KOPT-K1 (cell line): Measurements from ENCODE around the gene IL18BP.

Experiments used
- H3K27ac ChIP-seq: fragments of 200-600 bp; sonication (generic); 2 replicates; pipeline ENCODE4 v1.5.1; 2016; ENCODE audit warnings: antibody characterized with exemption, mild to moderate bottlenecking, low read depth, low read length; ENCODE audit not compliant: poor library complexity, severe bottlenecking
- H3K36me3 ChIP-seq: fragments of 200-600 bp; sonication (generic); 2 replicates; pipeline ENCODE4 v1.5.1; 2017; ENCODE audit warnings: antibody characterized with exemption, mild to moderate bottlenecking, low read length, moderate library complexity; ENCODE audit not compliant: insufficient read depth
- H3K9me3 ChIP-seq: fragments of 200-600 bp; sonication (generic); 2 replicates; pipeline ENCODE4 v1.5.1; 2017; ENCODE audit warnings: antibody characterized with exemption, low read length, mild to moderate bottlenecking; ENCODE audit not compliant: insufficient read depth, poor library complexity, severe bottlenecking

Gene IL18BP

GRCh38 chr11:71988050-71988449 lies 10.7 kb upstream of the IL18BP start:
- Histone ChIP-seq H3K9me3 (no peaks in the 10 kb centered on the region), H3K36me3 (peaks cover 63% of the 10 kb centered on the region), H3K27ac (no peak overlapping the region)

- Histone ChIP-seq H3K27ac (no peak overlapping the region), H3K36me3 (peaks cover 44% of the 10 kb centered on the region), H3K9me3 (no peaks in the 10 kb centered on the region)
Observed at GRCh38 chr11:71990701-71991100, 8.0 kb upstream of the IL18BP start.

- no peak overlapping the region for H3K27ac ChIP-seq
- H3K36me3 ChIP-seq, result peaks cover 37% of the 10 kb centered on the region
- H3K9me3 ChIP-seq, result no peaks in the 10 kb centered on the region
Observed at GRCh38 chr11:71991494-71991893, 7.2 kb upstream of the IL18BP start.

- peaks cover 31% of the 10 kb centered on the region for H3K36me3 ChIP-seq
- H3K9me3 ChIP-seq, result no peaks in the 10 kb centered on the region
- H3K27ac ChIP-seq, result no peak overlapping the region
Observed at GRCh38 chr11:71992136-71992730, 6.5 kb upstream of the IL18BP start.

- Histone ChIP-seq H3K9me3 (no peaks in the 10 kb centered on the region), H3K36me3 (peaks cover 22% of the 10 kb centered on the region), H3K27ac (no peak overlapping the region)
Observed at GRCh38 chr11:71994786-71995185, 3.9 kb upstream of the IL18BP start.

GRCh38 chr11:71995726-71996291 lies 2.9 kb upstream of the IL18BP start:
- H3K36me3 ChIP-seq, result peaks cover 21% of the 10 kb centered on the region
- no peaks in the 10 kb centered on the region for H3K9me3 ChIP-seq
- no peak overlapping the region for H3K27ac ChIP-seq

GRCh38 chr11:71996517-71996916 lies 2.2 kb upstream of the IL18BP start:
- no peak overlapping the region for H3K27ac ChIP-seq

GRCh38 chr11:71996946-71997345 lies 1.8 kb upstream of the IL18BP start:
- no peak overlapping the region for H3K27ac ChIP-seq
- H3K36me3 ChIP-seq, result peaks cover 25% of the 10 kb centered on the region
- H3K9me3 ChIP-seq, result no peaks in the 10 kb centered on the region

More at GRCh38 chr11:71996517-71996916, 2.2 kb upstream of the IL18BP start:
- Histone ChIP-seq H3K36me3 (peaks cover 25% of the 10 kb centered on the region), H3K9me3 (no peaks in the 10 kb centered on the region)

GRCh38 chr11:71997594-71997993 lies 1.1 kb upstream of the IL18BP start:
- Histone ChIP-seq H3K27ac (no peak overlapping the region), H3K36me3 (peaks cover 29% of the 10 kb centered on the region), H3K9me3 (no peaks in the 10 kb centered on the region)

- Histone ChIP-seq H3K9me3 (no peaks in the 10 kb centered on the region), H3K27ac (peak overlapping the region; percentile 66), H3K36me3 (peaks cover 34% of the 10 kb centered on the region)
Observed at GRCh38 chr11:71998061-71998460, 648 bp upstream of the IL18BP start.

- peak overlapping the region; percentile 66 for H3K27ac ChIP-seq
- peaks cover 47% of the 10 kb centered on the region for H3K36me3 ChIP-seq
- no peaks in the 10 kb centered on the region for H3K9me3 ChIP-seq
Observed at GRCh38 chr11:71999362-71999761, 653 bp downstream of the IL18BP start.

GRCh38 chr11:71999798-72000197 lies 1.1 kb downstream of the IL18BP start:
- H3K27ac ChIP-seq, result peak overlapping the region; percentile 66
- peaks cover 51% of the 10 kb centered on the region for H3K36me3 ChIP-seq
- H3K9me3 ChIP-seq, result no peaks in the 10 kb centered on the region

- Histone ChIP-seq H3K27ac (no peak overlapping the region), H3K36me3 (peaks cover 56% of the 10 kb centered on the region), H3K9me3 (no peaks in the 10 kb centered on the region)
Observed at GRCh38 chr11:72000202-72000867, 1.6 kb downstream of the IL18BP start.

GRCh38 chr11:72001285-72001684 lies 2.6 kb downstream of the IL18BP start:
- H3K27ac ChIP-seq, result no peak overlapping the region
- H3K36me3 ChIP-seq, result peaks cover 66% of the 10 kb centered on the region

GRCh38 chr11:72001834-72002591 lies 3.3 kb downstream of the IL18BP start:
- H3K9me3 ChIP-seq, result no peaks in the 10 kb centered on the region
- H3K27ac ChIP-seq, result no peak overlapping the region
- H3K36me3 ChIP-seq, result peaks cover 73% of the 10 kb centered on the region

More at GRCh38 chr11:72001285-72001684, 2.6 kb downstream of the IL18BP start:
- H3K9me3 ChIP-seq, result no peaks in the 10 kb centered on the region
